HG03521 (cell line): ENCODE data around the gene BICDL1.
"Not testable (repeated sequence)": the region's sequence is repeated elsewhere in the genome, so short reads cannot be mapped to it uniquely, and the experiment has no call there.

ENCODE experiments used
- ATAC-seq: cut with Tn5 transposase; IDR thresholded peaks from one replicate; pipeline ENCODE4 v1.9.1; 2021; ENCODE audit warnings: mild to moderate bottlenecking, moderate library complexity; ENCODE audit not compliant: unreplicated experiment

Gene BICDL1

GRCh38 chr12:119988472-119989360, at the start of gene BICDL1:
TSS of gene BICDL1 (plus strand) at chr12:119989236. CDS start at chr12:119989869, 633 bp downstream.
- ATAC-seq = peak; percentile 83

- ATAC-seq = no peak
These were observed 48.1 kb upstream of the BICDL1 start for GRCh38 chr12:119940897-119941296.

- no peak for ATAC-seq
These were observed 46.6 kb upstream of the BICDL1 start for GRCh38 chr12:119942386-119942785.

- no peak for ATAC-seq
These were observed 42.8 kb upstream of the BICDL1 start for GRCh38 chr12:119946213-119946612.

GRCh38 chr12:119949145-119949544, 39.9 kb upstream of the BICDL1 start:
- no peak for ATAC-seq

GRCh38 chr12:119949594-119949993, 39.4 kb upstream of the BICDL1 start:
- ATAC-seq = no peak

GRCh38 chr12:119956047-119956446, 33.0 kb upstream of the BICDL1 start:
- no peak for ATAC-seq

GRCh38 chr12:119957135-119957534, 31.9 kb upstream of the BICDL1 start:
- no peak for ATAC-seq

GRCh38 chr12:119959435-119959834, 29.6 kb upstream of the BICDL1 start:
- ATAC-seq = no peak

GRCh38 chr12:119964123-119964522, 24.9 kb upstream of the BICDL1 start:
- ATAC-seq = no peak

GRCh38 chr12:119964929-119965328, 24.1 kb upstream of the BICDL1 start:
- no peak for ATAC-seq

GRCh38 chr12:119980242-119980641, 8.8 kb upstream of the BICDL1 start:
- no peak for ATAC-seq

GRCh38 chr12:119980702-119981101, 8.3 kb upstream of the BICDL1 start:
- ATAC-seq = not testable (repeated sequence)

GRCh38 chr12:119989361-119989730, 310 bp downstream of the BICDL1 start:
- no peak for ATAC-seq

- peak; percentile 32 for ATAC-seq
These were observed 820 bp downstream of the BICDL1 start for GRCh38 chr12:119989731-119990381.

GRCh38 chr12:119990382-119990874, 1.4 kb downstream of the BICDL1 start:
- no peak for ATAC-seq

- ATAC-seq = no peak
These were observed 3.2 kb downstream of the BICDL1 start for GRCh38 chr12:119992129-119992705.

- ATAC-seq = no peak
These were observed 6.0 kb downstream of the BICDL1 start for GRCh38 chr12:119994892-119995658.

GRCh38 chr12:119996417-119996816, 7.4 kb downstream of the BICDL1 start:
- no peak for ATAC-seq

- no peak for ATAC-seq
These were observed 9.6 kb downstream of the BICDL1 start for GRCh38 chr12:119998471-119999245.
